GM12864 (cell line): Measurements from ENCODE around the gene SS18L1.
A peak's percentile ranks its signal among the peaks of the same experiment; 100 is the strongest.

Experiments used
- DNase-seq: peaks from one replicate; pipeline ENCODE4 v3.0.0-alpha.2; 2011; ENCODE audit warnings: low read depth
- H3K4me3 ChIP-seq: 2 replicates; pipeline ENCODE4 v1.5.1; 2011; ENCODE audit warnings: mild to moderate bottlenecking, low read depth, low read length, control low read depth
- TF ChIP-seq, protein P1 (sequence below): IDR thresholded peaks from 2 replicates; pipeline ENCODE4 v1.5.1; 2011; ENCODE audit warnings: low read depth, mild to moderate bottlenecking, moderate library complexity, low read length, control low read depth, inconsistent platforms; ENCODE audit errors: missing control alignments

Gene SS18L1

DNA sequence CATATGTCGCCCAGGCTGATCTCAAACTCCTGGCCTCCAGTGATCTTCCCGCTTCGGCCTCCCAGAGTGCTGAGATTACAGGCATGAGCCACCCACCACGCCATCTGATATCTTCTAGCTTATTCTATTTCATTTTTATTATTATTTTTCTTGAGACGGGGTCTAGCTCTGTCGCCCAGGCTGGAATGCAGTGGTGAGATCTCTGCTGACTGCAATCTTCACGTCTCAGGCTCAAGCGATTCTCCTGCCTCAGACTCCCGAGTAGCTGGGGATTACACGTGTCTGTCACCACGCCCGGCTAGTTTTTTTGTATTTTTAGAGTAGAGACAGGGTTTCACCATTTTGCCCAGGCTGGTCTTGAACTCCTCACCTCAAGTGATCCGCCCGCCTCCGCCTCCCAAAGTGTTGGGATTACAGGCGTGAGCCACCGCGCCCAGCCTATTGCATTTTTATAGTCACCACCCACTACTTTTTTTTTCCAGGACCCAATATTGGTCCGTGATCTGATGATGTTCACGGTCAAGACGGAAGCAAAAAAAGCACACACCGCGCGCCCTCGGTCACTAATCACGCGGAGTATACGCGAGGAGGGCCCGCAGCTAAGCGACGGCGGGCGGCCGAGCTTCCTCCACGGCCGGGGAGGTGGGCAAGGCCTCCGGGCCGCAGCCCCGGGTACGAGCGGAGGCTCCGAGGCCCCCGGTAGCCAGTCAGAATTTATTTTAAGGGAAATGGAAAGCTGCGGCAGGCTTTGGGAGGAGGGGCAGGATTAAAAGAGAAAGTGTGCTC is 22.4 kb upstream of the SS18L1 start:
- peak; percentile 34 for DNase-seq

GRCh38 chr20:62121776-62122653 is 21.6 kb upstream of the SS18L1 start, which contains the start of gene LSM14B:
LSM14B (plus strand) TSS chr20:62122475; CDS start chr20:62122667, 192 bp downstream.
- TF ChIP-seq, protein P1, sequence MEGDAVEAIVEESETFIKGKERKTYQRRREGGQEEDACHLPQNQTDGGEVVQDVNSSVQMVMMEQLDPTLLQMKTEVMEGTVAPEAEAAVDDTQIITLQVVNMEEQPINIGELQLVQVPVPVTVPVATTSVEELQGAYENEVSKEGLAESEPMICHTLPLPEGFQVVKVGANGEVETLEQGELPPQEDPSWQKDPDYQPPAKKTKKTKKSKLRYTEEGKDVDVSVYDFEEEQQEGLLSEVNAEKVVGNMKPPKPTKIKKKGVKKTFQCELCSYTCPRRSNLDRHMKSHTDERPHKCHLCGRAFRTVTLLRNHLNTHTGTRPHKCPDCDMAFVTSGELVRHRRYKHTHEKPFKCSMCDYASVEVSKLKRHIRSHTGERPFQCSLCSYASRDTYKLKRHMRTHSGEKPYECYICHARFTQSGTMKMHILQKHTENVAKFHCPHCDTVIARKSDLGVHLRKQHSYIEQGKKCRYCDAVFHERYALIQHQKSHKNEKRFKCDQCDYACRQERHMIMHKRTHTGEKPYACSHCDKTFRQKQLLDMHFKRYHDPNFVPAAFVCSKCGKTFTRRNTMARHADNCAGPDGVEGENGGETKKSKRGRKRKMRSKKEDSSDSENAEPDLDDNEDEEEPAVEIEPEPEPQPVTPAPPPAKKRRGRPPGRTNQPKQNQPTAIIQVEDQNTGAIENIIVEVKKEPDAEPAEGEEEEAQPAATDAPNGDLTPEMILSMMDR: no peak
- DNase-seq: peak; percentile 83
- H3K4me3 ChIP-seq: peak within 1 kb of the TSS; percentile 71

More for the DNA sequence above, 22.4 kb upstream of the SS18L1 start:
- TF ChIP-seq, protein P1: no peak
- peak overlapping the region; percentile 71 for H3K4me3 ChIP-seq

DNA sequence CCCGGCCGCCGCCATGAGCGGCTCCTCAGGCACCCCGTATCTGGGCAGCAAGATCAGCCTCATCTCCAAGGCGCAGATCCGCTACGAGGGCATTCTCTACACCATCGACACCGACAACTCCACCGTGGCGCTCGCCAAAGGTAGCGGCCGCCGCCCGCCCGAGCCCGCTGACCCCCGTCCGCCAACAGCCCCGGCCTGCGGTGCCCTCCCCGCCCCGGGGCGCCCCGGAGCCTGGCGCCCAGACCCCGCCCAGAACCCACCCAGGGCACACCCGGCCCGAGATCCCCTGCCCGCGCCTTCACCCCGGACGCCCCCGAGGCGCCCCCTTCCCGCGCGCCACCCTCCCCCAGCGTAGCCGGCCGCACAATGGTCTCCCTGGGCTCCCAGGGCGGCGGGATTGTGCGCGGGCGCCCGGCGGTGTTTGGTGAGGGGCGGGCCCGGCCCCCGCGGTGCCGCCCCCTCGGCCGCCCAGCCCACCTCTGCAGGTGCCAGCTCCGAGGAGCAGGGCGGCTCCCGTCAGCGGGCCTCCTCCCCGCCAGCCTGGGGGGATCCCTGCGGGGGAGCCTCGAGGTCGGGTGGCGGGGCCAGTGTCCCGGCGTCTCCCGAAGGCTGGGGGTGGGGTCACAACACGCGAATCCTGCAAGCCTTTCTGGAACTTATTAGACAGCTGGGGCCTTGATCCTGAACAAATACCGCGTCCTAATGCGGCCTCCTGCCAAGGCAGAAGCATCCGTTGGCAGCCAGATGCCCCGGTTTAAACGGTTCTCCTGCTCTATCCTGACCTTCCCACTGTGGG is 20.7 kb upstream of the SS18L1 start:
- TF ChIP-seq, protein P1: no peak
- H3K4me3 ChIP-seq: peak overlapping the region; percentile 71
- no peak for DNase-seq

- peak overlapping the region; percentile 71 for H3K4me3 ChIP-seq
- TF ChIP-seq, protein P1: no peak
- DNase-seq: no peak
Observed at GRCh38 chr20:62123450-62124118, 20.0 kb upstream of the SS18L1 start.

DNA sequence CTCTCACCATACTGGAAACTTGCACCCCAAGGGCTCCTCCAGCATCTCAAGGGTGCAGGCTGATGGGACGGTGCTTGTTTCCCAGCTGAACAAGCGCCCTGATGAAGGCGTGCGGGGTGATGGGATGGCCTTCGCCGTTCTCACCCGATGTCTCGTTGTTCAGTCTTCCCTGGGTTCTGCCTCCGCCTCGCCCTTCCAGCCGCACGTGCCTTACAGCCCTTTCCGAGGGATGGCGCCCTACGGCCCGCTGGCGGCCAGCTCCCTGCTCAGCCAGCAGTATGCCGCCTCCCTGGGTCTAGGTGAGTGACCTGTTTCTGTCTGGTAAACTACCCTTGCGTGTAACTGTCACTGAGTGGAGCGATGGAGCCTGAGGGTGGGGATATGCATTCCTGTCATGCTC is 17.4 kb upstream of the SS18L1 start:
- DNase-seq: no peak
- no peak overlapping the region for H3K4me3 ChIP-seq
- TF ChIP-seq, protein P1: no peak

DNA sequence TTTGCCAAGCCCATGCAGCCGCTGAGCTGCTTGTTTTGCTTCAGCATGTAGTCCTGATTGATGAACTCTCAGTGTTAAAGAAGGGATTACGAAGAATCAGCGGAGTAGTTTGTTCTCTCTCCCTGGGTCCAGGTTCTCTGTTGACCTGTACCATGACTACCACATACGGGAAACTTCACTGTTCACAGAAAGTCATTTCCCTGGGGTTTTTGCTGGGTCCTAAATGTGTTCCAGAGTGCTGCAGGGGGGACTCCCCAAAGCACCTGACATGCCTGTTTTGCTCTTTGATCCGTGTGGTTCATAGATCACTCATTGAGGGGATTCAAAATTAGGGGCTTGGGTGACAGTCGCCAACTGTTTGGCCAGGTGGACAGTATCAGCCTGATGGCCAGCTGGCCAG is 15.8 kb upstream of the SS18L1 start:
- H3K4me3 ChIP-seq: no peak overlapping the region
- TF ChIP-seq, protein P1: no peak
- DNase-seq: no peak
